ENCODE measurements around the gene LRP5.

Gene LRP5

DNA sequence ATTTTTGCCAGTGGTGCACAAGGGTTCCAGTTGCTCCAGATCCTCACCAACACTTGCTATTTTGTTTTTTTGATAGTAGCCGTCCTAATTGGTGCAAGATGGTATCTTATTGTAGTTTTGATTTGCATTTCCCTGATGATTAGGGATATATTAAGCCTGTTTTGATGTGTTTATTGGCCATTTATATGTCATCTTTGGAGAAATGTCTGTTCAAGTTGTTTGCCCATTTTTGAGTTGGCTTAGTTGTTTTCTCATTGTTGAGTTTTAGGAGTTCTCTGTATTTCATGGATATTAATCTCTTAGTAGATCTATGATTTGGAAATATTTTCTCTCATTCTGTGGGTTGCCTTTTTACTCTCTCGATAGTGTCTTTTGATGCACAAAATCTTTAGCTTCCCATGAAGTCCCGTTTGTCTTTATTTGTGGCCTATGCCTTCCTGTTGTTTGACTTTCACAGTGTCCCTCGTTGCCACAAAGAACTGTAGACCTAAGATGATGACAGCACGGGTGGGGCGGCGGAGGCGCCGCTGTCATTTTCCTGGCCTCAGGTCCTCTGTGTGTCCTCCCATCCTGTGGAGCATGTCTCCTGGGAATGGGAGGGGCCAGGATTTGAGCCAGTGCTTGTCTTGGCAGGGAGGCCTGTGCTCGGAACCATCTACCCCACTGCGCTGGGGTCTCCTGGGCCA, 33.5 kb downstream of the LRP5 start:
- DNase-seq (ENCODE audit: low read depth), result no peak
- TF ChIP-seq, protein P1, sequence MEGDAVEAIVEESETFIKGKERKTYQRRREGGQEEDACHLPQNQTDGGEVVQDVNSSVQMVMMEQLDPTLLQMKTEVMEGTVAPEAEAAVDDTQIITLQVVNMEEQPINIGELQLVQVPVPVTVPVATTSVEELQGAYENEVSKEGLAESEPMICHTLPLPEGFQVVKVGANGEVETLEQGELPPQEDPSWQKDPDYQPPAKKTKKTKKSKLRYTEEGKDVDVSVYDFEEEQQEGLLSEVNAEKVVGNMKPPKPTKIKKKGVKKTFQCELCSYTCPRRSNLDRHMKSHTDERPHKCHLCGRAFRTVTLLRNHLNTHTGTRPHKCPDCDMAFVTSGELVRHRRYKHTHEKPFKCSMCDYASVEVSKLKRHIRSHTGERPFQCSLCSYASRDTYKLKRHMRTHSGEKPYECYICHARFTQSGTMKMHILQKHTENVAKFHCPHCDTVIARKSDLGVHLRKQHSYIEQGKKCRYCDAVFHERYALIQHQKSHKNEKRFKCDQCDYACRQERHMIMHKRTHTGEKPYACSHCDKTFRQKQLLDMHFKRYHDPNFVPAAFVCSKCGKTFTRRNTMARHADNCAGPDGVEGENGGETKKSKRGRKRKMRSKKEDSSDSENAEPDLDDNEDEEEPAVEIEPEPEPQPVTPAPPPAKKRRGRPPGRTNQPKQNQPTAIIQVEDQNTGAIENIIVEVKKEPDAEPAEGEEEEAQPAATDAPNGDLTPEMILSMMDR (IDR thresholded peaks at IDR 0.05; ENCODE audit: low read depth, low read length), result no peak
- no peak for TF ChIP-seq POLR2A (IDR thresholded peaks at IDR 0.05; ENCODE audit: extremely low read depth, insufficient read length)
- no peak for TF ChIP-seq MYC (IDR thresholded peaks at IDR 0.05; ENCODE audit: low read depth, low read length)
- TF ChIP-seq, protein P2, sequence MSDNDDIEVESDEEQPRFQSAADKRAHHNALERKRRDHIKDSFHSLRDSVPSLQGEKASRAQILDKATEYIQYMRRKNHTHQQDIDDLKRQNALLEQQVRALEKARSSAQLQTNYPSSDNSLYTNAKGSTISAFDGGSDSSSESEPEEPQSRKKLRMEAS (IDR thresholded peaks at IDR 0.05; ENCODE audit: low read depth, low read length), result no peak
- no peak overlapping the region for H3K4me3 ChIP-seq (ENCODE audit: low read depth, low read length)

DNA sequence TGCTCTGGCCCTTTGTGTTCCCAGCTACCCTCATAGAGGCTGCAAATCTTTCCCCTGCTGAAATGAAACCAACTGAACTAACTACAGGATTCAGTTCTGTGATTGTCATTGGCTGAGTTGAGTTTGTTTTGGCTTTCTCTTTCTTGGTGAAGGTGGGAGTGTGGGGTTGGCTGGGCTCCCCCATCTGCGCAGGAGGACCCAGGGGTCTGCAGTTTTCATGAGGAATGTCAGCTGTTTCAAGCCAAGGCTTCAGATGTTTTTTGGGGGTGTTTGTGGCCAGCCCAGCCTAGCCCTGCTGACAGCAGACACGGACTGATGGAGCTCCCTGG, 34.0 kb downstream of the LRP5 start:
- H3K4me3 ChIP-seq (ENCODE audit: low read depth, low read length), result no peak overlapping the region
- TF ChIP-seq POLR2A (IDR thresholded peaks at IDR 0.05; ENCODE audit: extremely low read depth, insufficient read length), result no peak
- TF ChIP-seq MYC (IDR thresholded peaks at IDR 0.05; ENCODE audit: low read depth, low read length), result no peak
- TF ChIP-seq, protein P1 (IDR thresholded peaks at IDR 0.05; ENCODE audit: low read depth, low read length), result no peak
- TF ChIP-seq, protein P2 (IDR thresholded peaks at IDR 0.05; ENCODE audit: low read depth, low read length), result no peak
- no peak for DNase-seq (ENCODE audit: low read depth)

DNA sequence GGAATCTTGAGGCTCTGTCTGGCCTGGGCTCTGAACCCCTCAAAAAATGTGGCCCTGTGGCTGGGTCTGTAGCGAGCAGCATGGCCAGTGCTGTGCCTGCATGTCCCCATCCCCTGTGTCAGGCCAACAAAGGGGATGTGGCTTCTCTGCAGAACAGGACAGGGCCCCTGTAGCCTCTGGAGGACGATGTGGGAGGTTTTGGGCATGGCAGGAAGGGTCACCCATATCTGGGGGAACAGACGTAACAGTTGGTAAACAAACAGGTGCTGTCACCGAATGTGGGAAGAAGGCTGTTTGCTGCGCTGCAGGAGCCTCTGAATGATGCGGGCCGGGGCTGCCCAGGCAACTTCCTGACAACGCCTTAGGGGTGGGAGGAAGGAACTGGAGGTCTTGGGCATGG, 35.0 kb downstream of the LRP5 start:
- H3K4me3 ChIP-seq (ENCODE audit: low read depth, low read length), result no peak overlapping the region
- TF ChIP-seq, protein P1 (IDR thresholded peaks at IDR 0.05; ENCODE audit: low read depth, low read length), result no peak
- no peak for TF ChIP-seq POLR2A (IDR thresholded peaks at IDR 0.05; ENCODE audit: extremely low read depth, insufficient read length)
- TF ChIP-seq, protein P2 (IDR thresholded peaks at IDR 0.05; ENCODE audit: low read depth, low read length), result no peak
- TF ChIP-seq MYC (IDR thresholded peaks at IDR 0.05; ENCODE audit: low read depth, low read length), result no peak
- no peak for DNase-seq (ENCODE audit: low read depth)

DNA sequence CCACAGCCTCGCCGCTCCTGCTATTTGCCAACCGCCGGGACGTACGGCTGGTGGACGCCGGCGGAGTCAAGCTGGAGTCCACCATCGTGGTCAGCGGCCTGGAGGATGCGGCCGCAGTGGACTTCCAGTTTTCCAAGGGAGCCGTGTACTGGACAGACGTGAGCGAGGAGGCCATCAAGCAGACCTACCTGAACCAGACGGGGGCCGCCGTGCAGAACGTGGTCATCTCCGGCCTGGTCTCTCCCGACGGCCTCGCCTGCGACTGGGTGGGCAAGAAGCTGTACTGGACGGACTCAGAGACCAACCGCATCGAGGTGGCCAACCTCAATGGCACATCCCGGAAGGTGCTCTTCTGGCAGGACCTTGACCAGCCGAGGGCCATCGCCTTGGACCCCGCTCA, 35.5 kb downstream of the LRP5 start:
- no peak for TF ChIP-seq MYC (IDR thresholded peaks at IDR 0.05; ENCODE audit: low read depth, low read length)
- TF ChIP-seq POLR2A (IDR thresholded peaks at IDR 0.05; ENCODE audit: extremely low read depth, insufficient read length), result no peak
- TF ChIP-seq, protein P1 (IDR thresholded peaks at IDR 0.05; ENCODE audit: low read depth, low read length), result no peak
- TF ChIP-seq, protein P2 (IDR thresholded peaks at IDR 0.05; ENCODE audit: low read depth, low read length), result no peak
- H3K4me3 ChIP-seq (ENCODE audit: low read depth, low read length), result no peak overlapping the region
- no peak for DNase-seq (ENCODE audit: low read depth)

DNA sequence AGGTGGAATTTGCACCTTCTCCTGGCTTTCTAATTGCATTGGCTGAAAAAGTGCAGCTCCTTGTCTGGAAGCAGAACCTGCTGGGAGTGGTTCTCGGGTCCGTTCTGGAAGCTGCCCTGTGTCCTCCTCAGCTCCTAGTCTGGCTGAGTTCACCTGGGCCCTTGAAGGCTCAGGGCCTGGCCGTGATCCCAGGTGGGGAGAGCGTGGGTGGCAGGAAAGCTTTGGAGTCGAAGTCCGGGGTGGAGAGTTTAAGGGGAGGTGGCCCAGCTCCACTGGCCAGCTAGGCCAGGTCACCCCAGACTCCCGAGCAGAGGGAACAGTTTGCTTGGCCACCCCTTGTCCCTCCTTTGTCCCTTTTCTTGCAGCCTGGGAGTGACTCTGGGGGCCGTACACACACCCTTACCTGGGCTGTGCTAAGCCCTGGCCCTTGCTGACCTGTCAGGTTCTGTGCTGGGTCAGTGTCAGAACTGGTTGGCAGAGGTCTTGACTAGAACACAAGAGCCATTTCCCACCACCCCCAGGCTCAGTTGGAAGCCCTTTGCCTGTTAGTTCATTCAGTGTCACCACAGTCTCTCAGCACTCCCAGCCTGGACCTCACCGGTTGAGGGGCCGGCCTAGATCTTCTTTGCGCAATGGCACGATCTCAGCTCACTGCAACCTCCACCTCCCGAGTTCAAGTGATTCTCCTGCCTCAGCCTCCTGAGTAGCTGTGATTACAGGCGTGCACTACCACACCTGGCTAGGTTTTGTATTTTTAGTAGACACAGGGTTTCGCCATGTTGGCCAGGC, 37.3 kb downstream of the LRP5 start:
- peak; percentile 32 for DNase-seq (ENCODE audit: low read depth)
- TF ChIP-seq, protein P2 (IDR thresholded peaks at IDR 0.05; ENCODE audit: low read depth, low read length), result no peak
- no peak for TF ChIP-seq MYC (IDR thresholded peaks at IDR 0.05; ENCODE audit: low read depth, low read length)
- TF ChIP-seq, protein P1 (IDR thresholded peaks at IDR 0.05; ENCODE audit: low read depth, low read length), result no peak
- TF ChIP-seq POLR2A (IDR thresholded peaks at IDR 0.05; ENCODE audit: extremely low read depth, insufficient read length), result no peak
- no peak overlapping the region for H3K4me3 ChIP-seq (ENCODE audit: low read depth, low read length)
